HCEC 1CT (cell line): ENCODE measurements around the gene ZBTB44.
"Not testable (repeated sequence)": the region's sequence is repeated elsewhere in the genome, so short reads cannot be mapped to it uniquely, and the experiment has no call there.

ENCODE experiments used
- DNase-seq: peaks from one replicate; pipeline ENCODE4 v3.0.0-alpha.2; 2017

ZBTB44 gene, protein sequence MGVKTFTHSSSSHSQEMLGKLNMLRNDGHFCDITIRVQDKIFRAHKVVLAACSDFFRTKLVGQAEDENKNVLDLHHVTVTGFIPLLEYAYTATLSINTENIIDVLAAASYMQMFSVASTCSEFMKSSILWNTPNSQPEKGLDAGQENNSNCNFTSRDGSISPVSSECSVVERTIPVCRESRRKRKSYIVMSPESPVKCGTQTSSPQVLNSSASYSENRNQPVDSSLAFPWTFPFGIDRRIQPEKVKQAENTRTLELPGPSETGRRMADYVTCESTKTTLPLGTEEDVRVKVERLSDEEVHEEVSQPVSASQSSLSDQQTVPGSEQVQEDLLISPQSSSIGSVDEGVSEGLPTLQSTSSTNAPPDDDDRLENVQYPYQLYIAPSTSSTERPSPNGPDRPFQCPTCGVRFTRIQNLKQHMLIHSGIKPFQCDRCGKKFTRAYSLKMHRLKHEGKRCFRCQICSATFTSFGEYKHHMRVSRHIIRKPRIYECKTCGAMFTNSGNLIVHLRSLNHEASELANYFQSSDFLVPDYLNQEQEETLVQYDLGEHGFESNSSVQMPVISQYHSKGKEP

DNA sequence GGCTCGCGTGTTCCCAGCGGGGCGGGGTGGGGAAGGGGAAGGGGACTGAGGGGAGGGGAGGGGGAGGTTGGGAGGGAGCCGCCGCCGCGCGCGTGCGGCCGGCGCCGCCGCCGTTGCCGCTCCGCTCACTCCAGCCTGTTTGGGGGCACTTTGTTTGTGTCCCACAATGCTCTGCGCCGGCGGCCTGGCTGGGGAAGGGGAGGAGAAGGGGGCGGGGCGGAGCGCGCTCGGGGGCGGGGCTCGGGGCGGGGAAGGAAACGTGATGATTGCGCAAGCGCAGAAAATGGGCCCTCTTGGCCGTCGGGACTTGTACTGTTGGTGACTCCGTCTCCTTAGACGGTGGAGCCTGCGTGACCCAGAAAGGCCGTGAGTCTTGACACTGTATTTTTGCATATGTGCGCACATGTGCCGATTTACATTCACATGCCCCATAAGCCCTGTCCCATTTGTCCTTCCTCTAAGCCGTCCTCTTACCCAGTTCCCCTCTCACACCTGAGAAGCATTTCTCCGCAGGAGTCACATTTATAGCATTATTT, at the start of gene ZBTB44:
Gene ZBTB44, minus strand, starts transcription at position 168 of the 536 bp plus-strand sequence. CDS start 53,044 bp downstream, outside the sequence.
- DNase-seq = peak; percentile 81

DNA sequence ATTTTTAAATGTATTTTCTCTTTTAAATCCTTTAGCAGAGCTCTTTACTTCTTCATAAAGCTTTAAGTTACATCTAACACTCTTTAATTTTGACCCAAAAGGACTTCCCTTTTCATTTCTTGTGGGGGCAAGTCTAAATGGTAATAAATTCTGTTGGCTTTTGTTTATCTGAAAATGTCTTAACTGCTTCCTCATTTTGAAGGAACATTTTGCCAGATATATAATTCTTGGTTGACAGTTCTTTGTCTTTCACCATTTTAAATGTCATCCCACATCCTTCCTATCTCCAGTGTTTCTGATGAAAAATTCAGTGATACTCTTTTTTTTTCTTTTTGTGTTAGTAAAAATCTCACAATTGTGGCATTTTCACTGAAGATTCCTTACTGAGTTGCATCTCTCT, 44.7 kb upstream of the ZBTB44 start:
- no peak for DNase-seq

DNA sequence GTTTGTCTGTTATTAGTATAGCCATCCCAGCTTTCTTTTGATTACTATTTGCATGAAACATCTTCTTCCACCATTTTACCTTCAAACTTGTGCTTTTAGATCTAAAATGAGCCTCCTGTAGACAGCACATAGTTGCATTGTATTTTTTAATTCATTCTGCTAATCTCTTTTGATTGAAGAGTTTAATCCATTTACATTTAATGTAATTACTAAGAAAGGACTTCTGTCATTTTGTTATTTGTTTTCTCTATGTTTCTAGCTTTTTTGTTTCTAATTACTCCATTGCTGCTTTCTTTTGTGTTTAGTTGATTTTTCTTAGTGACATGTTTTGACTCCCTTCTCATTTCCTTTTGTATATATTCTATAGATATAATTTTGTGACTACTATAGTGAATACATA, 43.7 kb upstream of the ZBTB44 start:
- DNase-seq = no peak

DNA sequence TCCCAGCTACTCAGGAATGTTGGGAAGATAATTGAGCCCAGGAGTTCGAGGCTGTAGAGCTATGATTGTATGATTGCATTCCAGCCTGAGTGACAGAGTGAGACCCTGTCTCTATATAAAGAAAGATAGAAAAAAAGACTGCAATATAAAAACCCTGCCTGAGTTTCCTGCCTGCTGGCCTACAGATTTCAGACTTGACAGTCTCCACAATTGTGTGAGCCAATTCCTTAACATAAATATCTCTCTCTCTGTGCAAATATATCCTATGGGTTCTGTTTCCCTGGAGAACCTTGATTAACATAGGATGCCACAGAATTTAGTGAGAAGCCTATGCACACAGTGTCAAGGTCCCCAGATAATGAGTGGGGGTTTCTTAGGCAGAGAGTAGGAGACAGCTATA, 32.5 kb upstream of the ZBTB44 start:
- no peak for DNase-seq

DNA sequence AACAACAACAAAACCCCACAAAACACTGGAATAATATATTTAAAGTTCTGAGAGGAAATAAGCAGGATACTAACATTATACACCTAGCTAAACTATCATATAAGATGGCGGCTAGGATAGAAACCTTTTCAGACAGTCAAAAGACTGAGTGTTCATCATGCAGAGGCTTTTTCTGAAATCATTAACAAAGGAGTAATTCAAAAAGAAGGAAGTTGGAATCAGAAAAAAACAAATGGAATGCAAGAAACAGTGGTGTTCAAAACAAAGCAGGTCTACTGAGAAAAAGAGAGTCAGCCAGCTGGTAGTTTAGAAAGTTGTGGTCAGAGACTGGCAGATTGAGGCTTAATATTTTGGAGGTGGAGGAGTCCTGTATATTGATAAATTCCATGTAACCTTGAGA, 30.1 kb upstream of the ZBTB44 start:
- DNase-seq = no peak

DNA sequence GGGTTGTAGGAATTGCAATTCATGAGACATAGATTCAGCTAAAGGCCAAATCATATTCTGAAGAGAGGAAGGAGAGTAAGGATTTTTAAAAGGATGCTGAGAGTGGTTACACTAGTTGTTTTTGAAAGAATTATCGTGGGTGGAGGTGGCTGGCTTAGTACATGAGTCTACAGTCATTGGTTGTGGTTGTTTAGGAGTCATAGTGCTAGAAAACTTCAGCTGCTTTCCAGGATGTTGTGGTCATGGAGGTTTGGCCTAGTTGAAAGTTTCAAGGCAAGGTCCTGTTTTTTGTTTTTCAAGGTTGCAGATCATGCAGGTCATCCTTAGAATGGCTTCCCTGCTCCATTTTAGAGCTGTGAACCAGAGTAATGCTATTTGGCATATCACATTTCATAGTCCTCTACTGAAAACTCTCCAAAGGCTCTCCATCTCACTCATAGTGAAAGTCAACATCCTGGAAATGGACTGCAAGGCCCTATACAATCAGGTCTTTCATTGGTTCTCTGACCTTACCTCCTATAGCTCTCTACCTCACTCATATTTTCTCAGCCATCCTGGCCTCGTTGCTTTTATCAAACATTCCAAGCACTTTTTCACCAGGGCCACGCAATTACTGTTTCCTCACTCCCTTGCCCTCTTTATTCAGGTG, 26.1 kb upstream of the ZBTB44 start:
- DNase-seq = no peak

DNA sequence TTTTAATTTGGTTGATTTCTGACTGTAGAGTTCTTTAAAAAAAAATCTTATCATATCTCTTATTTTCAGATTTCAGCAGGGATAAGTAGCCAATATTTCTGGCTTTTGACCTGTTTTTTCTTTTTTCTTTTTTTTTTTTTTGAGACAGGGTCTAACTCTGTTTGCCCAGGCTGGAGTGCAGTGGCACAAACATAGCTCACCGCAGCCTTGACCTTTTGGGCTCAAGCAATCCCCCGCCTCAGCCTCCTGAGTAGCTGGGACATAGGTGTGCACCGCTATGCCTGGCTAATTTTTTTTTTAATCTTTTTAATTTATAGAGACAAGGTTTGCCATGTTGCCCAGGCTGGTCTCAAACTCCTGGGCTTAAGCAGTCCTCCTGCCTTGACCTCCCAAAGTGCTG, 23.9 kb upstream of the ZBTB44 start:
- no peak for DNase-seq

DNA sequence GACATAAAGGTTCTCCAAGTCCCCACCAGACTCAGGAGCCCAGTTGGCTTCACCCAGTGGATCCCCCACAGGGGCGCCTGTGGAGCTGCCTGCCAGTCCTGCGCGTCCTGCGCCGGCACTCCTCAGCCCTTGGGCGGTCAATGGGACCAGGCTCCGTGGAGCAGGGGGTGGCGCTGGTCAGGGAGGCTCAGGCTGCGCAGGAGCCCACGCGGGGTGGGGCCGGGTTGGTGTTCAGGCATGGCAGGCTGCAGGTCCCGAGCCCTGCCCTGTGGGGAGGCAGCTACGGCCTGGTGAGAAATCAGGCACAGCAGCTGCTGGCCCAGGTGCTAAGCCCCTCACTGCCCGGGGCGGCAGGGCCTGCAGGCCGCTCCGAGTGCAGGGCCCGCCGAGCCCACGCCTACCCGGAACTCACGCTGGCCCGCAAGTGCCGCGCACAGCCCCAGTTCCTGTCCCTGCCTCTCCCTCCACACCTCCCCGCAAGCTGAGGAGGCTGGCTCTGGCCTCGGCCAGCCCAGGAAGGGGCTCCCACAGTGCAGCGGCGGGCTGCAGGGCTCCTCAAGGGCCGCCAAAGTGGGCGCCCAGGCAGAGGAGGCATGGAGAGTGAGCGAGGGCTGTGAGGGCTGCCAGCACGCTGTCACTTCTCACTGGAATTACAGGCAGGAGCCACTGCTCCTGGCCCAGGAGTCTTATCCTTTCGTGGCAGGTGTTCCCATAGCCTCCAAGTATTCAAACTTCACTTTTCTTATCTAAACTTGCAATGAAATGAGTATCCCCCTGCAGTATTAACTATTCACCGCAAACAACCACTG, 22.8 kb upstream of the ZBTB44 start:
- no peak for DNase-seq

DNA sequence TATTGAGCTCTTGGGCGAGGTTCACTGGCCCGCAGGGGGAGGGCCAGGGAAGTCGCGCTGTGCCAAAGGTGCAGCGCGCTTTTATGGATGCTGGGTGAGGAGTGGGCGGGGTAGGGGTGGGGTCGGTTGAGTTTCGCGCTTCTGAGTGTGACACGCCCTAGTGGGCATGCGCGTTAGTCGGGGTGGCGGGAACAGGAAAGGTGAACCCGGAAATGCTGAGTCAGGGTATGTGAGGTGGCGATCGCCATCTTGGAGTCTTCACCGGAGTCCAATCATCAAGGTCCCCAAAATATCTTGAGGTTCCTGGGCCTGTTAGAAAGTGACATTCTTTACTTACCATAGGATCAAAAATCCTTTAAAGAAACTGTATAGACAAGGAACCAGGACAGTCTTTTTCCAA, 16.7 kb upstream of the ZBTB44 start:
- not testable (repeated sequence) for DNase-seq

DNA sequence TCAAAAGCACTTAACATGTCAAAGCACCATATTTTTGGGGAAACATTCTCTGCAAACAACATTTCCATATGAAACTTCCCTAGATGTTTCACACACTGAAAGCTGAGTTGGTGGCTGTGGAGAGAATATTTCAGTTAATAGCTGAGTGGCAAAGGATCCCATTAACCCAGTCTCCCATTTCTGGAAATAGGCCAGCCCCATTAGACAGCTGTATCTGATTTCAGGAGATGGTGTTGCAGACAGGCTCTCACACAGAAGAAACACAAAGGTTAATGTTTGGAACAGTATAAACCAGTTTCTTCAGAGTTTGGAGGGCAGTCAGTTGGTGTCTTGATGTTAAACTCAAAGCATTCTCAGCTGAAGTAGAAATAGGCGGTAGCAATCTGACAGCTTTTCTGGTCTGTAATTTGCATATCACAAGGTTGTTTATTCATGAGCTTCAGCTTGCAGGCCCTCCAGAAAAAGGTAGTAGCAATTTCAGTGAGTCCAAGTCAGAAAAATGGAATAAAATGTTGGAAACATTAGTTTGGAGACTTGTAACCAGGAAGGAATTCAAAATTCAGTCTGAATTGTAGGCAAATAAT, 15.5 kb upstream of the ZBTB44 start:
- DNase-seq = no peak

DNA sequence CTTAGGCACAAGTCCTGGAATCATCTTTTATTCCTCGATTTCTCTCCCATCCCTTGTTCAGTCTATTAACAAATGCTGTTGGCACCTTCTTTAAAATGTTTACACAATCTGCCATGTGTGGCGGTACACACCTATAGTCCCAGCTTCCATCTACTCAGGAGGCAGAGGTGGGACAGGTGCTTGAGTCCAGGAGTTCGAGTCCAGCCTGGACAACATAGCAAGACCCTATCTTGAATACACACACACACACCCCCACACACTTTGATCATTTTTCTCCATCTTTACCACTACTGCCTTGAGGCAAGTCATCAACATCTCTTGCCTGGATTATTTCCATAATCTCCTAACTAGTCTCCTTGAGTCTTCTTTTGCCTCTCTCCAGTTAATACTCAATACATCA, 13.7 kb upstream of the ZBTB44 start:
- DNase-seq = no peak

DNA sequence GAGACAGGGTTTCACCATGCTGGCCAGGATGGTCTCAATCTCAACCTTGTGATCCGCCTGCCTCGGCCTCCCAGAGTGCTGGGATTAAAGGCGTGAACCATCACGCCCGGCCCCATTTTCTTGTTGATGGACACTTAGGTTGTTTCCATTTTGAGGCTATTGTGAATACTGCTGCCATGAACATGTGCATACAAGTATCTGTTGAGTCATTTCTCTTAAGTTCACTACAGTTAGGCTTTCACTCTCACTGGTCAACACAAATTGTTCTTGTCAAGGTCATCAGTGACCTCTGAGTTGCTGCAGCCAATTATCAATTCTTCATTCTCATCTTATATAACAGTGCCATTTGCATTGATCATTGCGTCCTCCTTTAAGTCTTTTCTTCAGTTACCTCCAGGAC, 13.0 kb upstream of the ZBTB44 start:
- no peak for DNase-seq

DNA sequence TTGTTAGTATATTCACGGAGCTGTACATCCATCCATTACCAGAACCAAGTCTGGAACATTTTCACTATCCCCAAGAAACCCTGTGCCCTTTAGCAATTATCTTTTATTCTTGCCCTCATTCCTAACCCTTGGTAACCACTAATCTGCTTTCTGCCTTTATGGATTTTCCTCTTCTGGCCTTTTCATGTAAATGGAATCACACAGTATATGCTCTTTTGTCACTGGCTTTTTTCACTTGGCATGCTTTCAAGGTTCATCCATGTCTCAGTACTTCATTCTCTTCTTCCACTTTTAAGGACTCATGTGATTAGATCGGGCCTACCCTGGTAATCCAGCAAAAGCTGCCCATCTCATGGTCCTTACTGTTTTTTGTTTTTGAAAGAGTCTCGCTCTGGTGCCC, 11.0 kb upstream of the ZBTB44 start:
- no peak for DNase-seq

DNA sequence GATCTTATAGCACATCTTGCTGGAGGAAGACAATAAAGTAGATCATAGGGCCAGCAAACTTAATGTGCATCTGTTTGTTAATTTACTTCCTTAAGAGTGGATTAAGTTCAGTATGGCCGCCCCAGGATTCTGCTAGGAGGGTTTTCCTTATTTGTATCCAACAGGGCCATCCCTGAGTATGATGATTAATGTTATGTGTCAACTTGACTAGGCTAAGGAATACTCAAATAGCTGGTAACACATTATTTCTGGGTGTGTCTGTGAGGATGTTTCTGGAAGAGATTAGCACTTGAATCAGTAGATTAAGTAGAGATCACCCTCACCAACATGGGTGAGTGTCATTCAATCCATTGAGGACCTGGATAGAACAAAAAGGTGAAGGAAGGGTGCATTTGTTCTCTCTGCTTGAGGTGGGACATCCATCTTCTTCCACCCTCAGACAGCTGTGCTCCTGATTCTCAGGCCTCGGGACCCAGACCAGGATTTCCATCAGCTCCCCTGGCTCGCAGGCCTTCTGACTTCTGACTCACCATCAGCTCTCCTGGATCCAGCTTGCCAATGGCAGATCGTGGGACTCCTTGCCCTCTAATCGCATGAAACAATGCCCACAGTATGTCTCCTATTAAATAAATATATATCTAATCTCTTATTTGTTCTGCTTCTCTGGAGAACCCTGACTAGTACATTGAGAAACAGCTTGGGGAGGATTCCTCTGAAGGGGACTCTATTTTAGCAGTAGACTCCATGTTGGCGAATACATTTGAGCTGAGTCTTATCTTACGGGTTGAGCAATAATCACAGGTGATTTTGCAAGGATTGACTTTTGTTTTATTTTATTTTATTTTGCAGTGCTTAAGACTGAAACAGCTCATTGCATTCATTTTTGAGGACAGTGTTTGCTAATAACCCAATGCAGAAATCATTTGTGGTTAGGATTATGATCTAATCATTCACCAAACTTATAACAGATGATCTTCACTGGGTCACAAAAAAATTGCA, 9.0 kb upstream of the ZBTB44 start:
- peak; percentile 47 for DNase-seq

DNA sequence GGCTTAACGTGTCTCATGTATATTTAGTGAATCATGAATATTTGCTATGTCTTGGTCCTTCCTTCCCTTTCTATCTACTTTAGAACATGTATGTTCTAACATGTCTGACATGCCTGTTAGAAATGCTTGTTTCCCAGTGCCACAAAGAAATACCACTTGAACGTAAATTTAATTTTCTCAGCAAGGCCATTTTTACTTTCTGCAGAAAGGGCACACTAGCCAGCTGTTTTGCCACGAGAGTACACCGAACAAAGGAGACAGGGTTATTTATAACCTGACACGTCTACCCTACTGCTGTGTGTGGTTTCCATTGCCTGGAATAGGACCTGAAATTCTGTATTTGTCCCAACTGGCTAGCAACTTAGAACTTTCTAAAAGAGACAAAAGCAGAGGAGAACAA, 7.4 kb upstream of the ZBTB44 start:
- DNase-seq = no peak

DNA sequence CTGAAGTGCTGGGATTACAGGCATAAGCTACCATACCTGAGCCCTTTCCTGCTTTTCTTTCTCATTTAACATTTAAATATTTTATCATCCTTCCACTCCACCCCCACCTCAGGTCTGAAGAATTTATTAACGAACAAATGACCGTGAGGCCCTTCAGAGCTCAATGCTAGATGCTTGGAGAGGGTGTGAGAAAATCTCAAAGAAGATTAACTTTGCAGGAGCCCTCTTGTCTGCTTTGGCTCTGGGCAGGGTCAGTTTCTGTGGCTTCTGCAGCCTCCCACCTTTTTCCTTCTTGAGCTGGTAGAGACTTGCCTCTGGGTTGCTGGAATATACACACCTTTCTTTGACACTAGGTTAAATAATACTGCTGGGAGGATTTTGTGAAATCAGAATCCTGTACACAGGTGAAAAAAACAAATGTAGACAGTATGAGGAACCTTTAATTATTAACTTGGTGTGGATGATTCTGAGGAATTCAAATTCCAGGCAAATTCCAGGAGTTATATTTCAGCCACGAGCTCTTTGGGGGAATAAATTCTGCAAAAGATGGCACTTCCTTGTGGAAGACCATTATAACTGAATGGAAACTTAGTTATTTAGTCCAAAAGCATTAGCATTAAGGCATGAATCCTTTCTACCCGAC, 3.4 kb upstream of the ZBTB44 start:
- no peak for DNase-seq

DNA sequence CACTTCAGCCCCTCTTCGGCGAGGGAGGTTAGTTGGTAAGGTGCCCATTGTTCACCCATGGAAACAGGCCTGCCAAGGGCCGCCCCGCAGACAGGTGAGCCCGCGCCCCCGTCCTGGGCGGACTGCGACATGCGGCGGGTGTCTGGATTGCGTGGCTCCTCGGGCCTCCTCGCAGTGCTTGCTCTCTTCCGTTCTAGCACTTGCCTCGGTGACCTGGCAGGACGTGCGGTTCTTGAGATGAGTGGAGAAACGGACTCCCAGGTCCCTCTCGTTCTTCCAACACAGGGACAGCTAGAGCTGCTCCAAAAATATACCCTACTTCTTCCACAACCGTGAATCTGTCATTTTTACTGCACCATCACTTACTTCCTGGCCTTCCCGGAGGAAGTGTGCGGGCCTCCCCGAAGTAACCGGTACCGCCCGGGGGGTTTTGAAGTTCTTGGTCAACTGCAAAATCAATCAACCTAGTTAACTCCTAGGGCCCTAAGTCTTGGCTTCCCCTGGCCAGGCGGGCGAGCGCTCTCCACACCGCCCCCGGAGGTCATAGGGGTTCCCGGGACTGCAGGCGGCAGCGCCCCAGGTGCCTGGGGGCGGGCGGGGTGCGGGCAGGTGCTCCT, 745 bp upstream of the ZBTB44 start:
- DNase-seq = no peak

DNA sequence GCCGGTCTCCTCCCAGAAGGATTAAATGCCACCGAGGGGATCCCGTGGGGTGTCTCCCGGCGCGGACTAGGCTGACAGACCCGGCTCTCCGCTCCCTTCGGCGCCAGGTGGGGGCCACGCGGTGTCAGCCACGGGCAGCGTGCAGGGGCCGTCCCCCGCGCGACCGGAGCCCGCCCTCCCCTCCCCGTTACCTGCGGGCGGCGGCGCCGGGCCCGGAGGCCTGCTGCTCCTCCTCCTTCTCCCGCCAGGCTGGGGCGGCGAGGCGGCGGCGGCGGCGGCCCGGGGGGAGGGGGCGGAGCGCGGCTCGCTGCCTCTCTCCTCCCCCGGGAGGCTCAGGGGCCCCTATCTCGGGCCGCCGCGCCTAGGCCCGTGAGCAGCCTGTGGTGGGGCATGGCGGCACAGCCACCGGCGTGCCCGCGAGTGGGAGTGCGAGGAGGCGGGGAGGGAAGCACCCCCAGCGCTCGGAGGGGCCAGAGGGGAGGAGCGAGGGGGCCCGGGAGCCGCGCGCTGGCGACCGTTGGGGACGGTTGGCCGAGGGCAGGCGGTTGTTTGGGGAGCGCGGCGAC, 450 bp downstream of the ZBTB44 start:
- DNase-seq = peak; percentile 41

DNA sequence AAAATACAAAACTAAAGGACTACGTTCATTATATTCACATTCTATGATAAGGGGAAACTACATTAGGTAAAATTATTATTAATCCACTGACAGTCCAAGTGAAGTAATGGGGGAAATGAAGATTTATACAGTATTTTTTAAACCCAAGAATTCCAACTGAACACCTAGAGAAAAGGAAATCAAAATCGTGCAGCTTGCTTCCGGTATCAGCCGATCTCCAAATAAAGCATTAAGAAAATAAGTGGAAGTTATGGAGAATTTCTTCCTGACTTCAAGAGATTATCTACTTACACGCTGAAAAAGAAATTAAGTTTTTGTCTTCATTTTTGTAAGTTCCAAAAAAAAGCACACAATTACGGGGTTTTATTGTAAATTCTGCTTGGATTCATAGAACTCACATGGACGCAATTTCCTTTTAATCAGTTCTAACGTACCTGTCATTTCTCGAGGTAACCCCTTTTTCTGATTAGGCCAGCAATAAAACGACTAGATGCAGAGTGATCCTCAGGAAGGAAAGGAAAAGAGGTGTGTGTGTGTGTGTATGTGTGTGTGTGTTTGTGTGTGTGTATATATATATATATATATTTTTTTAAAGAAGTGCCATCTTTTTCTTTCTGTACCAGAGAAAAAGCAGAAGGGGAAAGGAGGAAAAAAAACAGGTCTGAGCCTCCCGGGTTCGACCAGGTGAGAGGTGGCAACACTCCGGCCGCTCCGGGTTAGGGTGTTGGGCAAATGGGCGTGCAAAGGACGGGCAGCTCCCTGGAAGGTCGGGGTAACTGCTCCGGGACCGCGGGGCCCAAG, 1.1 kb downstream of the ZBTB44 start:
- DNase-seq = no peak
